Measurements from ENCODE around the gene EZR.

The EZR gene

DNA sequence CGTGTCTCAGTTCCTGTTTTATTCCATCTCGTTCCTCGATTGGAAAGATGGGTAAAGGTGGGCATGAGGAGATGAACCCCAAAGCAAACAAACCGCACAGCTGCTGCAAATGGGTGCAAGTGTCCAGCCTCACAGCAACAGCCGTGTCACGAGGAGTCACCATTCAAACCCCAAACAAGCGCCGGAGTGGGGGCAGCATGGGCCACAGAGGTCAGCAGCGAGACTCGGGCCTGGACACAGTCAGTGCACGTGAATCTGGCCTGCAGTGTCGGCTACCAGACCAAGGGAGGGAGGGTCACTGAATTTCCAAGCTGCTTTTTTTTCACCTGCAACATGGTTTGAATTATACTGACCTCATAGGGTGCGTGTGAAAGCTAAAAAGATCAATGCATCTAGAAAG, 63.5 kb downstream of the EZR start:
- no peak for DNase-seq (ENCODE audit: low spot score)

GRCh38 chr6:158754738-158755137, 64.4 kb downstream of the EZR start:
- DNase-seq (ENCODE audit: low spot score) = no peak
- TF ChIP-seq, protein P1, sequence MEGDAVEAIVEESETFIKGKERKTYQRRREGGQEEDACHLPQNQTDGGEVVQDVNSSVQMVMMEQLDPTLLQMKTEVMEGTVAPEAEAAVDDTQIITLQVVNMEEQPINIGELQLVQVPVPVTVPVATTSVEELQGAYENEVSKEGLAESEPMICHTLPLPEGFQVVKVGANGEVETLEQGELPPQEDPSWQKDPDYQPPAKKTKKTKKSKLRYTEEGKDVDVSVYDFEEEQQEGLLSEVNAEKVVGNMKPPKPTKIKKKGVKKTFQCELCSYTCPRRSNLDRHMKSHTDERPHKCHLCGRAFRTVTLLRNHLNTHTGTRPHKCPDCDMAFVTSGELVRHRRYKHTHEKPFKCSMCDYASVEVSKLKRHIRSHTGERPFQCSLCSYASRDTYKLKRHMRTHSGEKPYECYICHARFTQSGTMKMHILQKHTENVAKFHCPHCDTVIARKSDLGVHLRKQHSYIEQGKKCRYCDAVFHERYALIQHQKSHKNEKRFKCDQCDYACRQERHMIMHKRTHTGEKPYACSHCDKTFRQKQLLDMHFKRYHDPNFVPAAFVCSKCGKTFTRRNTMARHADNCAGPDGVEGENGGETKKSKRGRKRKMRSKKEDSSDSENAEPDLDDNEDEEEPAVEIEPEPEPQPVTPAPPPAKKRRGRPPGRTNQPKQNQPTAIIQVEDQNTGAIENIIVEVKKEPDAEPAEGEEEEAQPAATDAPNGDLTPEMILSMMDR (IDR thresholded peaks at IDR 0.05) = no peak
- H3K27ac ChIP-seq = no peak overlapping the region
- no peak overlapping the region for H3K4me3 ChIP-seq

More for the DNA sequence above, 63.5 kb downstream of the EZR start:
- TF ChIP-seq, protein P1 (IDR thresholded peaks at IDR 0.05) = no peak
- Histone ChIP-seq H3K27ac (no peak overlapping the region), H3K4me3 (no peak overlapping the region)

- TF ChIP-seq, protein P1 (IDR thresholded peaks at IDR 0.05) = no peak
- DNase-seq (ENCODE audit: low spot score) = no peak
Measured at GRCh38 chr6:158753811-158754210, 65.4 kb downstream of the EZR start.

DNA sequence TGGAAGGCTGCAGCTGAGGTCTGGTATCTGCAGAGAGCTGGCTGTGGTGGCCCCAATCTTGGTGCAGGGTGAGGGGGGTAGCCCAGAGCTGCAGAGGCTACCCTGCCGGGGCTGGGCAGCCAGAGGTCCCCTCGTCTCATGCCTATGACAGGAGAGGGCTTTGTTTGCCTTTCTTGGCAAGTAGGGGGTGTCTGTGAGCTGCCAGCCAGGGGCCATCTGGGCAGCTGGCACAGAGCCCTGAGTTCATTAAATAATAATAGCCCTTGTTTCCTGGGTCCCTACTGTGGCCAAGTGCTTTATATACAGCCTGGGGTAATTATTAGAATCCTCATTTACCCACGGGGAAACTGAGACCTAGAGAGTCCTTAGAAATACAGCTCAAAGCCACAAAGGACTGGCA, 66.6 kb downstream of the EZR start:
- Histone ChIP-seq H3K27ac (no peak overlapping the region), H3K4me3 (no peak overlapping the region)
- TF ChIP-seq, protein P1 (IDR thresholded peaks at IDR 0.05) = no peak
- DNase-seq (ENCODE audit: low spot score) = no peak

More at GRCh38 chr6:158753811-158754210, 65.4 kb downstream of the EZR start:
- Histone ChIP-seq H3K27ac (no peak overlapping the region), H3K4me3 (no peak overlapping the region)

DNA sequence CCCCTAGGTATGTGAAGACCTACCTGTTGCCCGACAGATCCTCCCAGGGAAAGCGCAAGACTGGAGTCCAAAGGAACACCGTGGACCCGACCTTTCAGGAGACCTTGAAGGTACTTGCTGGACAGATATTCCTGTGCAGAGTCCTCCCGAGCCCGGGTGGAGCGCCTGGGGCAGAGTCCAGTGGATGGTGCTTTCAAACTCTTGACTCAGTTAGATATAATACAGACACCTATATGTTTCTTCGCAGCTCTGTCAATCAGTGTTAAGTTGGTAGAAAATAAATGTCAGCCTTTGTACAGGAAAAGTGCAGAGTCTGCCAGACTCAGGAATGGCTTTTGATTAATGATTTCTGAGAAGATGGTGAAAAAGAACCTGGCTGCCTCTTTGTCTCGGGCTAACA, 67.2 kb downstream of the EZR start:
- Histone ChIP-seq H3K4me3 (no peak overlapping the region), H3K27ac (no peak overlapping the region)
- no peak for DNase-seq (ENCODE audit: low spot score)
- TF ChIP-seq, protein P1 (IDR thresholded peaks at IDR 0.05) = no peak

DNA sequence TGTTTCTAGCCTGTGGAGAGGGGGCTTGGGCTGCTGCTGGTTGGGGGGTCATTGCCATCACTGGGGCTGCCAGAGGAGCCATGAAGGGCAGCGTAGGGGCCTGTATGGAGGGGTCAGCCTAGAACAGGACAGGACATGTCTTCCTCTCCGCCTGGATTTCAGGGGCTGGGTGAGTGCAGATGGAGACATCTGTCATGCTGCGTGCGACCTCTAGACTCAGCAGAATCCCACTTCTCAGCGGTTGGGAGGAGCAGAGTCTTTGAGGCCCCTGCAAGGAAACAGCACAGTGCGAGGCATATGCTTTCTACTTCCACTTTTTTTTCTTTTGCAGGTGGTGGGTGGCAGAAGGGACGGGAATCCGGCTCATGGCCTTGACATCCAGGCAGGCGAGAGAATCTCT, 67.9 kb downstream of the EZR start:
- Histone ChIP-seq H3K4me3 (no peak overlapping the region), H3K27ac (no peak overlapping the region)
- TF ChIP-seq, protein P1 (IDR thresholded peaks at IDR 0.05) = no peak
- no peak for DNase-seq (ENCODE audit: low spot score)

- TF ChIP-seq, protein P1 (IDR thresholded peaks at IDR 0.05) = no peak
- no peak overlapping the region for H3K27ac ChIP-seq
- no peak for DNase-seq (ENCODE audit: low spot score)
- H3K4me3 ChIP-seq = no peak overlapping the region
Measured at GRCh38 chr6:158744986-158745430, 74.2 kb downstream of the EZR start.

All from coronary artery (tissue), 2 donors.